Posterior vena cava (tissue), 2 donors: Measurements from ENCODE around the gene WFDC12. TPM values are rescaled to one million over a fixed set of nuclear protein-coding genes. Genes with fewer than 3 reads are reported as not detected.

Source experiments
- DNase-seq: peaks from one replicate; pipeline ENCODE4 v3.0.0-alpha.2; 2020; ENCODE audit warnings: low spot score
- intact Hi-C, 2 donors: fragments of 100-400 bp; cut with DNase I; formaldehyde crosslinking; loops; one replicate each; pipeline versions ENCODE4 v1.14.1 to v1.14.2; 2022 to 2023
- total RNA-seq, 2 donors: library from RNA; stranded (reverse); fragmentation: NEBNext Ultra II Directional; extraction: Animal tissue kit (Norgen Biotek cat#: 25700); gene quantifications; one replicate each; pipeline ENCODE4 v1.2.1, GENCODE V29; 2021
- donor health status: DM: yes; HTN: yes; CAD: no.
- donor health status: DM: yes; HTN: yes; CAD: no.

WFDC12 gene
- total RNA-seq, 2 donors from 2014 or later: not detected

DNA sequence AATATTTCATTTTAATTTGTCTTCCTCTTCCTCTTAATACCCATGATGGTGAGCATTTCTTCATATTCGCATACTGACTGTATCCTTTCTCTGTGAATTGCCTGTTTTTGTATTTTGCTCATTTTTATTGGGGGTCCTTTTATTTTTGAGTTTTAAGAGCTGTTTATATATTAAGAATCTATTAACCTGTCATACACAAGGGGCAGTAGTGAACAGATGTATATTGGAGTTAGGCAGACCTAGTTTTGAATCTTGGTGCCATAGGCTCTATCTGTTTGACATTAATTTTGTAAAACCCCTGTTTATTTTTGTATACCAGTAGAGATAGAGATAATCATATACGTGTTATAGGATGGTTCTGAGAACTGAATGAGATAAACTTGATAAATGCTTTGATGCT lies 6.2 kb downstream of the WFDC12 start:
- DNase-seq: no peak
- intact Hi-C loops: no loop called here

DNA sequence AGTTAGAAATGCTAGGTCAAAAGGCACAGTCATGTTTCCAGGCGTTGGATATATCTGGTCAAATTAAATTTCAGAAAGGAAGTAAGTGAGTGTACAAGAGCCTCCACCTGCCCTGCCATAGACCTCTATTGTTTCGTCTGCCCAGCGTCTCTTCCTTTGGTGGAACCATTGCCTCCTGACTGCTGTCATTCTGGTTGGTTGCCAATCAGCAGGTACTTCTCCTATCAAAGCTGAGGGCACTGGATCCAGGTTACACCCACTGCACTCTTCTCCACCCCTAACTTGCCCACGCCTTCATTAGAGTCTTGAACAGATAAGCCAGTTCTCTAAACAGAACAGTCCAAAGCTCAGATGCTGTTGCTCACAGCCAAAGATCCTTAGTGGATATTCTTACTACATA lies 6.7 kb downstream of the WFDC12 start:
- intact Hi-C loops: no loop called here
- DNase-seq: no peak

DNA sequence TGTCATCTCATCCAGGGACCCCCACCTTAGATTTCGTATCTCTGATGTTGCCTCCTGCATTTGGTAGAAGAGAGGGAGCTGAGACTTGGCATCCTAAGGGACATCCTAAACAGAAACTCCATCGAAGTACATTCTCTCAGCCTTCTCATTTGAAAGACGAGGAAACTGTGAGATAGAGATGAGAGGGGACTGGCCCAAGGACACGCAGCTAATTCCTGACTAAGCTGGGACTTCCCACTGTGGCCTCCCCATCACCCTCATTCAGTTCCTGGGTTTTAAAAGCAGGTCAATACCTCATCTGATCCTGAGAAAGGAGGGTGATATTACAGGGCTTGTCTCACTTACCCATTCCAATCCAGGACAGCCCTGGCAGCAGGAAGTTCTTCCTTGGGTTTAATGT lies 8.4 kb downstream of the WFDC12 start:
- intact Hi-C loops: no loop called here
- DNase-seq: no peak

DNA sequence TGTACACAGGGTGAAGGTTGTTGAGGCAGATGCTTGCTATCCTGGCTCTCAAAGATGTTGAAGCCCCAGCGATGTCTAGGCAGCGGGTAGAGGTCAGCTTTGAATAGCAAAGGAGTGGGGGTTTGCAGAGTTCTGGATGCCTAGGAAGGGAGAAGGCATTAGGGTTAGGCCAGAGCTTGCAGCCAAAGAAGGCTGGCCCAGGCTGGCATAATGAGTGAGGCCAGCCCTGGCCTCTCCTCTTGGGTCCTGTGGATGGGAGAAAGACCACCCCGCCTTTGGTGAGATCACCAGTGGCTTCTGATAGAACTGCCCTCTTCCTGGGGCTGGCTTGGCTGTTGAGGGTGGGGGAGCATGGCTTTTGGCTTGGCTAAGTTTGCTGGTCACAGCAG lies 8.9 kb downstream of the WFDC12 start:
- intact Hi-C loops: no loop called here
- DNase-seq: no peak

DNA sequence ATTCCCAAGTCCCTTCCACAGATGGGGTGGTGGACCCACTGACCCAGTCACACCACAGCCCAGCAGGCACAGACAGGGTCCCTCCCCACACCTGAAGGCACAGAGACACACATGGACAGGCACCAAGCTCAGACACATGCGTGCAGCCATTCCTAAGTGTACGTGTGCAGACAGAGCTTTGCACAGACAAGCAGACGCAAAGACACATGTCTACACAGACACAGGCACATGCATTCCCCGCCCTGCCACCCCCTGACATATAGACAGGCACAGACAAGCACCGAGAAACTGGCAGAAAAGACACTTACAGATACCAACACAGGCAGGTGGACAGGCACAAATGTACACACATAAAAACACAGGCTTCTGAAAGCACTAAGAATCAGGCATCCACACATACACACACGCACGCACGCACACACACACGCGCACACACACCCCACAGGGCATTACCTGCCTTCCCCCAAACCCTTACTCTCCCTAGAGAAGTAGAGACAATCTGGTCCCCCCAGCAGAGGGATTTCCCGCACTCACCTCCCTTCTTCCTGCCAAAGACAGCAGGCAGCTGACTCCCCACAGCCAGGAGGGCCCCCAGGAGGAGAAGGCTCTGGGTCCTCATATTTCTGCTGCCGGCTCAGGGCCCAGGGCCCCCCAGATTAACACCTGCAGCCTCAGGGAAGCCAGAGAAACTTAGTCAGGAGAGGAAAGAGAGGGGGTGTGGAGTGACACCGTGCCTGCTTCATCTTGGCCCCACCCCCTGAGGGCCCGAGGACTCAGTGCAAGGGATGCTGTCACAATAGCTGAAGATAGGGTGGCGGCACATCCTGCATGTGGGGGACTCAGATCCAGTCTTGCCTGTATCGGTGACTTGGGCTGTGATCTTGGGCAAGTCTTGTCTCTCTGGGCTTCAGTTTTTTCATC lies 9.5 kb downstream of the WFDC12 start, which contains the start of gene WFDC5:
TSS of gene WFDC5 (minus strand) at position 710 of the 921 bp plus-strand sequence. CDS start at position 619, 91 bp downstream.
- no peak for DNase-seq
- intact Hi-C loops: no loop called here

DNA sequence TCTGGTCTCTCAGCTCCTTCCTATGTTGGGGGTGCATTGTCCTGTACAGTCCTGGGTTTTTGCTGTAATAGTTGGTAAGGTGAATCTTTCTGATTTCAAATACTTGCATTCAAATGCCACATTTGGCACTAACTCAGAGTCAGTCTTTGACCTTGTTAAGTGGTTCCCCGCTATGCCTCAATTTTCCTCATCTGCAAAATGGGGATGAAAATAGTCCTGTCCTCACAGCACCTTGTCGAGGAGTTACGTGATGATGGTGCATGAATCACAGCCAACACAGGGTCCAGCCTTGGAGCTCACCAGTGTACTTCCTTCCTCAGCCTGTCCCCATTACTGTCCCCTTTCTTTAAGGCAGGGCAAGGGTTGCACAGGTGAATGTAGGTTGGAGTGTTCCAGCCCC lies 10.4 kb downstream of the WFDC12 start:
- no peak for DNase-seq
- intact Hi-C loops: no loop called here

DNA sequence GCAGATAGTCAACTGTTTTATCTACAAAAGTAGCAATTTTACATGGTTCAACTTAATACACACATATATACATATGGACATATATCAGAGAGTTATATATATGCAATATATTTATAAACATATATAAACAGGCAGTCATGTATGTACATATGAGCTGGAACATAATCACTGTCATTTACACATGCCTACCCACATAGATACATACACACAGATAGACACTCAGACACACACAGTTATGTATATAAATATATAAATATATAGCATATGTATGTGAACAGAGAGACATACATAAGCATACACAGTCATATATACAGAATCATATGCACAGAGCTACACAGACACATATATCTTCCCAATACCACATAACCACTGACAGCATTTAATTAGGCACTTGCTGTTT lies 11.5 kb downstream of the WFDC12 start:
- intact Hi-C loops: no loop called here

DNA sequence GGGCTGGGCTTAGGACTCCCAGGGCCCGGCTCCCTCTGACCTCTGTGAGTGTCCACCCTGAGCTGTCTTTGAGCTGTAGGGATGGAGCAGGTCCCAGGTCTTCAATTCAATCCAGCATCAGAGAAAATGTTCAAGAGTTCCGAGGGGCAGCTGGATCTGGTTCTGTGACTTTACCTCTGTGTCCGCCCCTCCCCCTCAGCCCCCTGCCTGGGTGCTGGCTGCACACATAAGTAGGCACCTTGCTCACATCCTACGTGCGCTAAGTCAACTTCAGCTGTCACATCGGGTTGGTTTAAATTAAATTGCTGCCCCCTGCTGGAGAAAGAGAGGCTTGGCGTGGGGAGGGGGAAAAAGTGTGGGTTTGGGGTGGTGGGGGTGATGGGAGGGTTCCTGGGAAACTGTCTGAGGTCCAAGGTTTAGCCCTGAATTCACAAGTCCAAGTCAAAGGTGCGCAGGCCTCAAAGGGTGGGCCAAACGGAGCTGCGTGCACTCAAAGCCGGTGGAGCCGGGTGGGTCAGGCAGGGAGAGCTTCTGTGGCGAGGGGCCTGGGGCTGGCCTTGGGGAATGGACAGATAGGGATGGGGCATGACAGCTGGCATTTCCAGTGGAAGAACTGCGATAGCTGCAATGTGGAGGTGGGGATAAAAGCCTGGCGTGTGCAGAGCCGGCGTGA lies 12.3 kb downstream of the WFDC12 start:
- intact Hi-C loops: no loop called here
- DNase-seq: no peak

More for the DNA sequence above, 11.5 kb downstream of the WFDC12 start:
- no peak for DNase-seq

DNA sequence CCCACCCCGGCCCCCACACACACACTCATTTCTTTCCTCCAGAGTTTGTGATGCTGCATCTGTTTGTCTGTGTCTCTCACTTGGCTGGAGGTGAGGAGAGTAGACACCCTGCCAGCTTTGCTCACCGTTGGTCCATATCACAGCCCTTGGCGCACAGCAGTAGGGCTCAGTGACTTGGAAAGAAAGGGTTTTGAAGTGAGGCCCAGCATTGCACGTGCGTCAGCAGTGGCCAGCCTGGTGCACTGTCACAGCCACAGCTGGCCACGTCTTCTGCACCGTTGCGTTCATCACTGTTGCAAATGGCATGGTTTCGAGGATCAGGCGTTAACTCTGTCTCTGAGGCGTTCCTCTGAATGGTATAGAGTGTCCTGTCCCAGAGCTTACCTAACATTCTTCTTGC lies 13.0 kb downstream of the WFDC12 start:
- no peak for DNase-seq
- intact Hi-C loops: no loop called here

DNA sequence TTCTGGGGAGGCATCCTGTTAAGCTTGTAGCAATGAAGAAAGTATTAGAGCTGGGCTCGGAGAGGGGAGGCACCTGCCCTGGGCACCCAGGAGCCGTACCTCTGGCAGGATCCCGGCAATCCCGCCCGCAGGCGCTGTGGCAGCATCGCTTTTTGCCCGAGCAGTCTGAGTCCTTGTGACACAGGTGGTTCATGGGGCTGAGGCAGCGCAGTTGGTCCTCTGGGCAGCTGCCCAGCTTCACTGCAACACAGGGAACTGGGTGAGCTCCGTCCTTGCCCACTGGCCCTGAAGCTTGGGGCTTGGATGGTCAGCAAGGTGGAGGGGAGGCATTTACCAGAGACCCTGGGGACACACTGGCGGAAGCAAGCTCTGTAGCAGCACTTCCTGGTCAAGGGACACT lies 14.0 kb downstream of the WFDC12 start:
- DNase-seq: no peak
- intact Hi-C loops: no loop called here

DNA sequence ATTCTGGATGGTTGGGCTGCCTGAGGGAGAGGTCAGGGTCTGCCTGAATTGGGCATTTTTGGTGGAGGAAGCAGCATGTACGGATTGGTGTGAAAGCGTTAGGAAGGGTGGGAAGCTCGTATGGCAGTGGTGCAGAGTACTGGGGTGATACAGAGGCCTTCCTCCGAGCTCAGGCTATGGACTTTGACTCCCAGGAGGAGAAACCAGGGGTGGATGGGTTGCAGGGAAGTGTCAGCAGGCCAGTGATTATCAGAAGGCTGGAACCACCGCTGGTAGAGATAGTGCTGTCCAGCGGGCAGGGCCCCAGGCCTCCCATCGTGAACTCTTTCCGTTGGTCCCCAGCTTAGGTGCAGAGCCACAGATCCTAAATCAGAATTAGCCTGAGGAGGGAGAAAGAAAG lies 14.6 kb downstream of the WFDC12 start:
- DNase-seq: no peak
- intact Hi-C loops: no loop called here

DNA sequence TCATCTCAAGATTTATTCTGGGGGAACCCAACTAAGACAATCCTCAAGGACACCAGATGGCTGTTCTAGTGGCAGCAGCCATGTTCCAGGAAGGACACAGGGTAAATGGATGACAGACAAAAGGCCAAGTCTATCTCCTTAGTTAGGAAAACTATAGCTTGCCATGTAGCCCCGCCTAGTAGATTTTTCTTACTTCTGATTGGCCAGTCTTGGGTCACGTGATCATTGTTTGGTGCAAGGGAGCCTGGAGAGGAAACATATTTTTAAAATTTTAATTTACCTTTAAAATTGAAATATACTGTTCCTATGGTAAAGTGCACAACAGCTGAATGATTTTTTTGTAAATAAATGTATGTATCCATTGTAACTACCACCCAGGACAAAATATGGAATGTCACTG lies 18.9 kb downstream of the WFDC12 start:
- no peak for DNase-seq
- intact Hi-C loops: no loop called here

DNA sequence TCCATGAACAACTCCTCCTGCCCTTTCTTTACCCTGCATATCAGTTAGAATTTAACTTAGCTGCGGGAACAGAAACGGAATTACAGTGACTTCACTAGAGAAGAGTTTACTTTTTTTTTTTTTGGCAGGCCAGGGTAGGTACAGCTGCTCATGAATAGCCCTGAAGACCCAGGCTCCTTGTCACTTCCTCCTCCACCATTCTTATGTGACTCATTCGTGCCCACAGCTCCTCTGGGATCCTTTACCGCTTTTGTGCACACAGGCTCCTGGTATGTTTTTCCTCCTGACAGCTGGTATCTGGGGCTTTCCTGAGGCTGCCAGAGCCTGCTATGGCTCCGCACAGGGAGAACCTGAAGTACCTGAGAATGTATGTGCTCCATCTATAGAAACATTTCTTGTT lies 19.5 kb downstream of the WFDC12 start:
- intact Hi-C loops: no loop called here
- DNase-seq: no peak

DNA sequence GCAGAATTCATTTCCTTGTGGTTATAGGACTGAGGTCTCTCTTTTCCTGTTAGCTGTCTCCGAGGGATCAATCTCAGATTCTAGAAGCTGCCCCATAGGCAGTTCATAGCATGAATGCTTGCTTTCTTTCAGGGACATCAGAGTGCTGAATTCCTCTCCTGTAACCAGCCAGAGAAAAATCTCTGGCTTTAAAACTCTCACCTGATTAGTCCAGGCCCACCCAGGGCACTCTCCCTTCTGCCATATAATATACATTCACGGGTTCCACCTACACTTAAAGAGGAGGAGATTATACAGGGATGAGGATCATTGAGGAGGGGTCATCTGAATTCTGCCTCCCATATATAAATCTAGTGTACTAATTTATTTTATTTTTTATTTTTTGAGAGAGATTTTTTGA lies 21.2 kb downstream of the WFDC12 start:
- DNase-seq: no peak
- intact Hi-C loops: no loop called here

DNA sequence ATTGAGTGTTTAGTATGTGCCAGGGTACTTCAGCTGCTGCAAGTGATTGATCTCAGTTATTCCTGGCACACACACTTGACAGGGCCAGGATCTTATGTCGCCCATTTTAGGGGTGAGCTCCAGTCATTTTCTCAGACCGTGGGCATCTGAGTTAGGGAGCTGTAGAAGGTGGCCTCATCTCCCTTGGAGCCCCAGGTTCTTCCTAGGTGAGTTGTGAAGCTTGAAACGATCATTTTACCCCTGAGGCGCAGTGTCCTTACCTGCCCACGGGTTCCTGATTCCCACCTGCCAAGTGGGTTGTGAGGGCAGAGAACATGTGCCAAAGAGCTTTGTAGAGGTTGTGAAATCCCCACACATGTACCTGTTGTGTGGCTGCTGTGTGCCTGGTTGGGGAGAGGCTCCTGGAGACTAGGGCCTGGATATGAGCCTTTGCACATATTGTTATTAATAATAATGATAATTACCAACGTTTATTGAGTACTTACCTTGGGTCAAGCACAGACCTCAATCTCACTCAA lies 22.9 kb downstream of the WFDC12 start:
- intact Hi-C loops: no loop called here
- DNase-seq: no peak

DNA sequence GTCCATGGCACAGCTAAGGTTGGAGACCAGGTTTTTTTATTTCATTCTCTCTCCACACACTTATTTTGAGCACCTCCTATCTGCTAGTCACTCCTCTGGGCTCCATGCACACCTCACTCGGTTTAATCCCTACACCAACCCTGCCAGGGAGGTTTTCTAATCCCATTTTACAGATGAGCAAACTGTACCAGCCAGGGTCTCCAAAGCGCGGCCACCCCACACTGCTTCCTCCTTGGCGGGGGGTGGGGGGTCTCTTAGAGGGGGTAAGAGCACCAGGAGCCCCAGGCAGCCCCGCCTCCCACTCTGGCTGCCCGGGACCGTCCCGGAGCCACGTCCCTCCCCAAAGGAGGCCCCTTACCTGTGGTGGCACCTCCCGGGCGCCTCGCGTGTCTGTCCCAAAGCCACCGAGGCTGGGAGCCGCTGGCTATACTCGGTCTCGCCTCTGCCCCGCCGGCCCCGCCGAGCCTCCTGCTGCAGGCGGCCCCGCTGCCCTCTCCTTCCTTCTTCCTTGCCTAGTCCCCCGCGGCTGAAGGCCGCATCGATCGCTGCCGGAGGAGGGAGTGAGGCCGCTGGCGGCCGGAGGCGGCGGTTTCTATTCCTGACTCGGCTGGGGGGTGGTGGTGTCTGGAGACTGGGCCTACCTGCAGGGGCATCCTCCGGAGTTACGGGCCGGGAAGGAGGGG lies 23.6 kb downstream of the WFDC12 start, which contains the start of gene KCNS1:
TSS of gene KCNS1 (minus strand) at position 565 of the 683 bp plus-strand sequence. CDS start 1,891 bp downstream, outside the sequence.
- intact Hi-C loops: no loop called here
- no peak for DNase-seq

DNA sequence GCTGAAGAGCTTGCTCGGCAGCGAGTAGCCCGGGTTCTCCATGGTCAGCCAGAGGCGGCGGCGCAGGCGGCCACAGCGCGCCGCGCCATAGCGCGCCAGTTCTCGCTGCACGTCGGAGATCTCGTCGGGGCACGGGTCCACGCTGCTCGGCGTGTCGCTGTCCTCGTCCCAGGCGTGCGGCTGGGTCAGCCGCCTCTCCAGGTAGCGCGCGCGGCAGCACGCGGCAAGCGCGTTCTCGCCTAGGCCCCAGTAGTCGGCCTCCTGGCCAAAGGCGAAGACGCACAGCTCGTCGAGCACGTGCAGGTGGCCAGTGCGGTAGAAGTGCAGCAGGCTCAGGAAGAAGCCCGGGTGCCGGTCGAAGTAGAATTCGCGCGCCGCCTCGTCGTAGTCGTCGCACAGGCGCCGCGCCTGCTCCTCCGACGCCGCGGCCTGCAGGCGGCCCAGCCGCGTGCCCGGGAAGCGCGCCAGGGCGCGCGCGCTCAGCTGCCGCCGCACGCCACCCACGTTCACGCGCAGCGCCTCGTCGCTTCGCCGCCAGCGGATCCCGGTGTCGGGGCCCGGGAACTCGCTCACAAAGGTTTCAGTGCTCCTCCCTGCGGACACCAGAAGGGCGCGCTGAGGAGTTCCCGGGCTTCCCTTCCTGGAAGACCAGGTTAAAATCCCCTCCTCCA lies 26.0 kb downstream of the WFDC12 start:
- intact Hi-C loops: loop anchor here in 1 of 2 donors (2.0 kb wide), 1 partner anchor 55 kb away; no protein-coding TSS in a partner anchor
- DNase-seq: no peak

DNA sequence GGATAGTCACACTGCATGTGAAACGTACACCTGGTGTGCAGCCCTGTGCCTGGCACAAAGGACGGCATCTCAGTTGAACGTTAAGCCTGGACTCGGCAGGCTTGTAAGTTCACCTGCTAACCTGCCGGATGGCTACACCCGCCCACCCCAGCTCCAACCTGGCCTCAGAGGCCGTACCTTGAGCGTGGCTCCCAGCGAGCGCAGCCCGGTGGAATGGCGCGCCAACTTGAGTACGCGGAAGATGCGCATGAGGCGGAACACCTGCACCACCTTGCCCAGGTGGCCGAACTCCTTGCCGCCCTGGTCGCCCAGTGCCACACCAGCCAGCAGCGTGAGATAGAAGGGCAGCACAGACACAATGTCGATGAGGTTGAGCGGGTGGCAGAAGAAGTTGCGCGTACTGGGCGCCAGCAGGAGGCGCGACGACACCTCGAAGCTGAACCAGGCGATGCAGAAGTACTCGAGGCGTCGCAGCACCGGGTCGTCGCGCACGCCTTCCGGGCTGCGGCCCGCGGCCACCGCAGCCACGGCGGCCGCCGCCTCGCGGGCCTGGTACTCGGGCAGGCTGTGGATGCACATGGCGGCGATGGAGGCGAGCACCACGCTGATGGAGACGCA lies 26.7 kb downstream of the WFDC12 start:
- intact Hi-C loops: loop anchor here in 1 of 2 donors (2.0 kb wide), 1 partner anchor 55 kb away; no protein-coding TSS in a partner anchor
- DNase-seq: no peak

DNA sequence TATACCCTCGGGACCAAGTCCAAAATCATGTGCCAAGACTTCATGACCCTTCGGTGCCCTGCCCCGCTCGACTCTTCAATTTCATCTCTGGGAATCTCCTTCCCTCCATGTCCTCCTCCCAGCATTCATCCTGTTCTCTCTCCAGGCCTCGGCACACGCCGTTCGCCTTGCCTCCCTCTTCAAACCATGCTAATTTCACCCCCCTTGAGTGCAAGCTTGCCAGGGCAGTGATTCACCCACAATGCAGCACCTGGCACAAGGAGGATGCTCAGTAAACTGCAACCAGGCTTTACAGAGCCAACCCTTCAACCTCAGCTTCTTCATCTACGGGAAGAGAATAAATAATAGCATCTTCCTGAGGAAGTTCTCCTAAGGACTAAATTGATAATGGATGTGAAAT lies 27.5 kb downstream of the WFDC12 start:
- no peak for DNase-seq
- intact Hi-C loops: no loop called here
